Measurements from ENCODE around the gene PHKG1. TPM values are rescaled to one million over a fixed set of nuclear protein-coding genes. Genes with fewer than 3 reads are reported as not detected.
"Not testable (repeated sequence)": the region's sequence is repeated elsewhere in the genome, so short reads cannot be mapped to it uniquely, and the experiment has no call there.

PHKG1 gene
- total and polyA plus RNA-seq, 7 donors = 0.60 to 18.7 (median 4.7) TPM; not detected in 1

DNA sequence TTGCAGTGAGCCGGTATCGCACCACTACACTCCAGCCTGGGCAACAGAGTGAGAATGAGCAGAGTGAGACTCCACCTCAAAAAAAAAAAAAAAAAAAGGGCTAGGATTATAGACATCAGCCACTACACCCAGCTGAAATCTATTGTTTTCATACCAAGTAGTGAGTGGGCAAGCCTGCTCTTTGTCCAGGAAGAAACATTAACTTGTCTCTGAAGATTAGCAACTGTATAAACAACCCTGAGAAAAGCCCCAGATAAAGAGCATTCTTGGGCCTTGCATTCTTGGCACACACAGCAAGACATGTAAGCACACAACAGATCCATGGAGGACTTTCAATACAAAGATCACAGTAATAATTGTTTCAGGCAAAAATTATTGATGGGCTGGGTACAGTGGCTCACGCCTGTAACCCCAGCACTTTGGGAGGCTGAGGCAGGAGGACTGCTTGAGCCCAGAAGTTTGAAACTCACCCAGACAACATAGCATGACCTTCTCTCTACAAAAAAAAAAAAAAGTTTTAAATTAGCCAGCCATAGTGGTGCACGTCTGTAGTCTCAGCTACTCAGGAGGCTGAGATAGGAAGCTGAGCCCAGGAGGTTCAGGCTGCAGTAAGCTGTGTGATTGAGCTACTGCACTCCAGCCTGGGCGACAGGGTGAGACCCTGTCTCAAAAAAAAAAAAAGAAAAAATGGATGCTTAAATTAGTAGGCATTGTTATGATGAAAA lies 45.9 kb downstream of the PHKG1 start:
- intact Hi-C loops (cut with DNase I) = no loop called here
- no peak for DNase-seq
- Histone ChIP-seq H3K36me3 (peaks cover 0 to 4% (median 0%) of the 10 kb centered on the region in 4 donors), H3K9me3 (no peaks in the 10 kb centered on the region), H3K27ac (peak overlapping the region; percentile 38 to 97 (median 81)), H3K4me3 (no peak overlapping the region), H3K4me1 (peaks cover 0 to 49% (median 43%) of the 10 kb centered on the region in 4 donors), H3K27me3 (no peaks in the 10 kb centered on the region)
- peak in 3 of 4 donors; percentile 60 to 83 (median 80) for TF ChIP-seq POLR2AphosphoS5 (IDR thresholded peaks at IDR 0.05)
- peak in 1 of 4 donors; percentile 10 for TF ChIP-seq EP300 (IDR thresholded peaks at IDR 0.05)
- TF ChIP-seq, protein P1, sequence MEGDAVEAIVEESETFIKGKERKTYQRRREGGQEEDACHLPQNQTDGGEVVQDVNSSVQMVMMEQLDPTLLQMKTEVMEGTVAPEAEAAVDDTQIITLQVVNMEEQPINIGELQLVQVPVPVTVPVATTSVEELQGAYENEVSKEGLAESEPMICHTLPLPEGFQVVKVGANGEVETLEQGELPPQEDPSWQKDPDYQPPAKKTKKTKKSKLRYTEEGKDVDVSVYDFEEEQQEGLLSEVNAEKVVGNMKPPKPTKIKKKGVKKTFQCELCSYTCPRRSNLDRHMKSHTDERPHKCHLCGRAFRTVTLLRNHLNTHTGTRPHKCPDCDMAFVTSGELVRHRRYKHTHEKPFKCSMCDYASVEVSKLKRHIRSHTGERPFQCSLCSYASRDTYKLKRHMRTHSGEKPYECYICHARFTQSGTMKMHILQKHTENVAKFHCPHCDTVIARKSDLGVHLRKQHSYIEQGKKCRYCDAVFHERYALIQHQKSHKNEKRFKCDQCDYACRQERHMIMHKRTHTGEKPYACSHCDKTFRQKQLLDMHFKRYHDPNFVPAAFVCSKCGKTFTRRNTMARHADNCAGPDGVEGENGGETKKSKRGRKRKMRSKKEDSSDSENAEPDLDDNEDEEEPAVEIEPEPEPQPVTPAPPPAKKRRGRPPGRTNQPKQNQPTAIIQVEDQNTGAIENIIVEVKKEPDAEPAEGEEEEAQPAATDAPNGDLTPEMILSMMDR (IDR thresholded peaks at IDR 0.05) = no peak
- TF ChIP-seq POLR2A (IDR thresholded peaks at IDR 0.05) = no peak
- WGBS, 2 donors = 17 to 55% methylated on average over 5 of the region's 5 CpGs

DNA sequence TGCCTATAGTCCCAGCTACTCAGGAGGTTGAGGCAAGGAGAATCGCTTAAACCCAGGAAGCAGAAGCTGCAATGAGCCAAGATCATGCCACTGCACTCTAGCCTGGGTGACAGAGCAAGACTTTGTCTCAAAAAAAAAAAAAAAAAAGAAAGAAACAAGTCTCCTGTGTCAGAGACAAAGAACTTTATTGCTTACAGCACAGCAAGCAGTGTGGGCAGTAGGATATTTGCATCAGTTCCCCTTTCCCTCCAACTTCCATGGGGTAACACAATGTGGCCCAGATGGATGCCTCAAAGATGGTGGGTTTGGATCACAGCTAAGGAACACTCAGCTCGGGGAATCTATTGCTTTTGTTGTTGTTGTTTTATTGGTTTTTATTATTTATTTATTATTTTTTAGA lies 47.0 kb downstream of the PHKG1 start:
- H3K9me3 ChIP-seq; H3K27me3 ChIP-seq; H3K36me3 ChIP-seq; intact Hi-C loops (cut with DNase I); DNase-seq; H3K4me3 ChIP-seq: not testable (repeated sequence)
- WGBS, 2 donors = 92 to 94% methylated on average over 2 of the region's 2 CpGs
- Histone ChIP-seq H3K4me1 (peaks cover 0 to 46% (median 41%) of the 10 kb centered on the region in 4 donors), H3K27ac (peak overlapping the region in 3 of 4 donors; percentile 38 to 97 (median 87))

DNA sequence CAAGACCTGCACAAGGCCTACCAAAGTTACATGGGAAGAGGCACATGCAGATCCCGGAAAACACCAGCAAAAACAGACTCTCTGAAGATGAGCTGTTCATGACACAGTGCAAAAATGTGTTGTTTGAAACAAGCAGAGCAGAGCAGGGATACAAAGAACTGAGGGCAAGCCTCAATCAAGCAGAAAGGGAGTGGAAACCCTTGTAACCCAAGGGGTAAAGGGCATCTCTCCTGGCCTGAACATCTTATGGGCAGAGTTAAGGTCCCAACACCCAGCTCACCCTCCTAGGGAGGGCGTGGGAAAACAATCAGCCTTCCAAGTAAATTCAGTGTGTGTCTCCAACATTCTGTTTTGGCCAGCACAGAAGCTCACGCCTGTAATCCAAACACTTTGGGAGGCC lies 52.0 kb downstream of the PHKG1 start:
- no peak overlapping the region for H3K4me3 ChIP-seq
- no peaks in the 10 kb centered on the region for H3K4me1 ChIP-seq
- no peak for TF ChIP-seq POLR2A (IDR thresholded peaks at IDR 0.05)
- no peak for TF ChIP-seq POLR2AphosphoS5 (IDR thresholded peaks at IDR 0.05)
- TF ChIP-seq EP300 (IDR thresholded peaks at IDR 0.05) = no peak
- TF ChIP-seq, protein P1 (IDR thresholded peaks at IDR 0.05) = no peak
- WGBS, 2 donors = 58 to 82% methylated on average over 3 of the region's 3 CpGs
- H3K27ac ChIP-seq = no peak overlapping the region
- no peaks in the 10 kb centered on the region for H3K27me3 ChIP-seq
- peaks cover 0 to 4% (median 0%) of the 10 kb centered on the region in 4 donors for H3K36me3 ChIP-seq
- no peaks in the 10 kb centered on the region for H3K9me3 ChIP-seq
- no peak for DNase-seq
- intact Hi-C loops (cut with DNase I) = no loop called here

DNA sequence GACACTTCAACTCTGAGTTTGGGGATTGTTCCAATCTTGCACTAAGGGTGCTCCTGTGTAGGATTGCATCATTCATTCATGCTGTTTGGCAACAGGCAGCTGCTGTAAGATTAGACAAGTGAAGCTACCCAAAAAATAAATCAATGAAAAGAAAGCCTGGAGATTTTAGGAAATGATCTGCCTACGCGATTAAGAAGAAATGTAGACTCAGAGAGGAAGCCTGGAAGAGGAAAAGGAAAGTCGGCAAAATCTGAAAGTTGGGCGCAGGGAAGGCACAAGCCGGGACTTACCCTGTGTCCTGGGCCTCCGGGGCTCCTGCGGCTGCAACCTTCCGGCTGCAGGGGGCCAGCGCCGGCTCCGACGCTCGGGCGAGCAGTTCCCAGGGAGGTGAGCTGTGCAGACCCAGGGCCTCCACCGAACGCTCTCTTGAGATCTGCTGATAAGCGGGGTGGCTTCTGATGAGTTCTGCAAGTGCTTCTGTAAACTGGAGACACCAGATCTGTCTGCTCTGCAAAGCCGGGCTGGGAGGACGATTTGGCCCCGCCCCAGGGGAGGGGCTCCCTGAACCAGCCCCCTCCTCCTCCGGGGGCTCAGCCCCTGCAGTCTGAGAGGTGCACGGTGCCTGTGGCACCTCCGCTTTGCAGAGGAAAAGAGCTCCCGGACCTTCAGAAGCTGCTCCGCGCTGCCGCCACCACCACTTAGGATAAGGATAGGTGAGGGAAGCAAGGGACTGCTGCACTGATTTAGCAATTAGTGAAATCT lies 58.9 kb downstream of the PHKG1 start:
- peak overlapping the region; percentile 20 to 62 (median 46) for H3K27ac ChIP-seq
- intact Hi-C loops (cut with DNase I) = no loop called here

DNA sequence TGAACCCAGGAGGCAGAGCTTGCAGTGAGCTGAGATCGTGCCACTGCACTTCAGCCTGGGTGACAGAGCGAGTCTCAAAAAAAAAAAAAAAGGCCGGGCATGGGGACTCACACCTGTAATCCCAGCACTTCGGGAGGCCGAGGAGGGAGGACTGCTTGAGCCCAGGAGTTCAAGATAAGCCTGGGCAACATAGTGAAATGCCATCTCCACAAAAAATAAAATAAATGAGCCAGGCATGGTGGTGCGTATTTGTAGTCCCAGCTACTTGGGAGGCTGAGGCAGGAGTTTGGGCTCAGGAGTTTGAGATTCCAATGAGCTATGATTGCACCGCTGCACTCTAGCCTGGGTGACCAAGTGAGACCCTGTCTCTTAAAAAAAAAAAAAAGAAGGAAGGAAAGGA lies 60.2 kb downstream of the PHKG1 start:
- H3K9me3 ChIP-seq; H3K27me3 ChIP-seq; H3K36me3 ChIP-seq; H3K4me3 ChIP-seq; H3K27ac ChIP-seq; intact Hi-C loops (cut with DNase I); DNase-seq; H3K4me1 ChIP-seq: not testable (repeated sequence)
- 97 to 99% methylated on average over 7 of the region's 7 CpGs for WGBS, 2 donors

More for the DNA sequence above, 58.9 kb downstream of the PHKG1 start:
- peaks cover 0 to 6% (median 0%) of the 10 kb centered on the region in 4 donors for H3K36me3 ChIP-seq
- H3K27me3 ChIP-seq = no peaks in the 10 kb centered on the region
- peak overlapping the region; percentile 43 to 62 (median 56) for H3K4me3 ChIP-seq
- H3K4me1 ChIP-seq = peaks cover 0 to 9% (median 4%) of the 10 kb centered on the region in 4 donors
- H3K9me3 ChIP-seq = no peaks in the 10 kb centered on the region
- no peak for TF ChIP-seq POLR2AphosphoS5 (IDR thresholded peaks at IDR 0.05)
- TF ChIP-seq, protein P1 (IDR thresholded peaks at IDR 0.05) = peak in 2 of 4 experiments; percentile 25 to 31
- peak; percentile 69 for DNase-seq
- WGBS, 2 donors = 0% methylated on average over 27 of the region's 27 CpGs

DNA sequence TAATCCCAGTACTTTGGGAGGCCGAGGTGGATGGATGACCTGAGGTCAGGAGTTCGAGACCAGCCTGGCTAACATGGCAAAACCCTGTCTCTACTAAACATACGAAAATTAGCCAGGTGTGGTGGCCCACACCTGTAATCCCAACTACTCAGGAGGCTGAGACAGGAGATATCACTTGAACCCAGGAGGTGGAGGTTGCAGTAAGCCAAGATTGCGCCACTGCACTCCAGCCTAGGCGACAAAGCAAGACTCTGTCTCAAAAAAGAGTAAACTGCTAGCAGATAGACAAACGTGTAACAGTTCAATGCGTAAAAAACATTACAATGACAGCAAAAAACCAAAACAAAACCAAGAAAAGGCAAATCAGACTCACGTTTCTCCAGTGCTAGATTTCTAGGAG lies 61.2 kb downstream of the PHKG1 start:
- H3K27me3 ChIP-seq; H3K36me3 ChIP-seq; H3K27ac ChIP-seq; intact Hi-C loops (cut with DNase I); H3K4me3 ChIP-seq; DNase-seq; H3K4me1 ChIP-seq; H3K9me3 ChIP-seq: not testable (repeated sequence)
- 84 to 86% methylated on average over 8 of the region's 8 CpGs for WGBS, 2 donors
